K562 (cell line): ENCODE data around the gene APOM. TPM values are rescaled to one million over a fixed set of nuclear protein-coding genes. Genes with fewer than 3 reads are reported as not detected.

Experiments used
- HMGN3 ChIP-seq: IDR thresholded peaks from 2 replicates; pipeline ENCODE4 v1.6.1; 2011; ENCODE audit warnings: borderline replicate concordance, low read depth, mild to moderate bottlenecking, mixed read lengths, low read length; ENCODE audit not compliant: insufficient read length; ENCODE audit errors: extremely low read depth
- PHF20 ChIP-seq: fragments of 450-650 bp; IDR thresholded peaks from 2 replicates; pipeline ENCODE4 v1.6.1; 2018; ENCODE audit not compliant: partially characterized antibody
- POLR2G ChIP-seq: fragments of 200-400 bp; formaldehyde crosslinking; IDR thresholded peaks from 2 replicates; pipeline ENCODE4 v1.6.1; 2017; ENCODE audit warnings: low read depth, mild to moderate bottlenecking, antibody characterized with exemption, low read length, moderate library complexity
- polyA plus RNA-seq, 8 experiments: library from polyadenylated mRNA; depleted of rRNA in 4 of 8; stranded (reverse) in 5 of 8; unstranded in 3 of 8; fragments of >200 nt; fragmentation: Nextera tagmentation in 2 of 8; fragmentation: Illumina TruSeq in 1 of 8; extraction: Ambion mirVana in 2 of 8; extraction: Trizol in 1 of 8; gene quantifications; 2 replicates each; pipeline versions ENCODE4 v1.2.1 to v1.2.3, GENCODE V29; 2011 to 2014; ENCODE audit warnings: inconsistent platforms in 1 of 8, missing spikeins in 1 of 8
- total RNA-seq, 7 experiments: library from RNA; depleted of rRNA in 6 of 7; stranded (reverse); fragments of >200 nt in 6 of 7; fragmentation: Illumina TruSeq in 2 of 7; extraction: Trizol in 2 of 7; gene quantifications; 2 replicates each; pipeline versions ENCODE4 v1.2.1 to v1.2.3, GENCODE V29; 2011 to 2021; ENCODE audit warnings: low replicate concordance in 1 of 7
- TF ChIP-seq, protein P1 (sequence below), 2 experiments: fragments of 150-350 bp in 1 of 2; IDR thresholded peaks; 2 replicates each; pipeline ENCODE4 v1.6.1; 2012 to 2016; ENCODE audit warnings: low read depth in 2 of 2, low read length in 2 of 2, mild to moderate bottlenecking in 1 of 2, moderate library complexity in 1 of 2
- TF ChIP-seq, protein P2 (sequence below): sonication (generic); formaldehyde crosslinking; IDR thresholded peaks from 2 replicates; pipeline ENCODE4 v1.9.0; 2022; ENCODE audit warnings: mild to moderate bottlenecking, missing genetic modification reagents

The APOM gene
- total and polyA plus RNA-seq, 9 of the 15 experiments (the other 6 are each of a cell fraction or from before 2014, with no cell fraction given) = 5.7 to 24.3 (median 10.4) TPM

- TF ChIP-seq, protein P1, sequence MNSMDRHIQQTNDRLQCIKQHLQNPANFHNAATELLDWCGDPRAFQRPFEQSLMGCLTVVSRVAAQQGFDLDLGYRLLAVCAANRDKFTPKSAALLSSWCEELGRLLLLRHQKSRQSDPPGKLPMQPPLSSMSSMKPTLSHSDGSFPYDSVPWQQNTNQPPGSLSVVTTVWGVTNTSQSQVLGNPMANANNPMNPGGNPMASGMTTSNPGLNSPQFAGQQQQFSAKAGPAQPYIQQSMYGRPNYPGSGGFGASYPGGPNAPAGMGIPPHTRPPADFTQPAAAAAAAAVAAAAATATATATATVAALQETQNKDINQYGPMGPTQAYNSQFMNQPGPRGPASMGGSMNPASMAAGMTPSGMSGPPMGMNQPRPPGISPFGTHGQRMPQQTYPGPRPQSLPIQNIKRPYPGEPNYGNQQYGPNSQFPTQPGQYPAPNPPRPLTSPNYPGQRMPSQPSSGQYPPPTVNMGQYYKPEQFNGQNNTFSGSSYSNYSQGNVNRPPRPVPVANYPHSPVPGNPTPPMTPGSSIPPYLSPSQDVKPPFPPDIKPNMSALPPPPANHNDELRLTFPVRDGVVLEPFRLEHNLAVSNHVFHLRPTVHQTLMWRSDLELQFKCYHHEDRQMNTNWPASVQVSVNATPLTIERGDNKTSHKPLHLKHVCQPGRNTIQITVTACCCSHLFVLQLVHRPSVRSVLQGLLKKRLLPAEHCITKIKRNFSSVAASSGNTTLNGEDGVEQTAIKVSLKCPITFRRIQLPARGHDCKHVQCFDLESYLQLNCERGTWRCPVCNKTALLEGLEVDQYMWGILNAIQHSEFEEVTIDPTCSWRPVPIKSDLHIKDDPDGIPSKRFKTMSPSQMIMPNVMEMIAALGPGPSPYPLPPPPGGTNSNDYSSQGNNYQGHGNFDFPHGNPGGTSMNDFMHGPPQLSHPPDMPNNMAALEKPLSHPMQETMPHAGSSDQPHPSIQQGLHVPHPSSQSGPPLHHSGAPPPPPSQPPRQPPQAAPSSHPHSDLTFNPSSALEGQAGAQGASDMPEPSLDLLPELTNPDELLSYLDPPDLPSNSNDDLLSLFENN (IDR thresholded peaks at IDR 0.05; ENCODE audit: low read depth in 2 of 2, low read length in 2 of 2) = 0 out of 4 replicates have a peak, but pooled peaks of 1 of the 2 experiments have one; percentile 24
- no peak for TF ChIP-seq HMGN3
- TF ChIP-seq, protein P2, sequence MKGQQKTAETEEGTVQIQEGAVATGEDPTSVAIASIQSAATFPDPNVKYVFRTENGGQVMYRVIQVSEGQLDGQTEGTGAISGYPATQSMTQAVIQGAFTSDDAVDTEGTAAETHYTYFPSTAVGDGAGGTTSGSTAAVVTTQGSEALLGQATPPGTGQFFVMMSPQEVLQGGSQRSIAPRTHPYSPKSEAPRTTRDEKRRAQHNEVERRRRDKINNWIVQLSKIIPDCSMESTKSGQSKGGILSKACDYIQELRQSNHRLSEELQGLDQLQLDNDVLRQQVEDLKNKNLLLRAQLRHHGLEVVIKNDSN (CRISPR knock-in tag) = peak; percentile 24; the same call in 1 of the 2 replicates
- TF ChIP-seq PHF20 = no peak
- TF ChIP-seq POLR2G = no peak
These were observed 4.0 kb upstream of the APOM start (continued) for GRCh38 chr6:31651602-31652191.
